Brain microvascular endothelial cell (primary cell): ENCODE measurements around the gene DBN1.

ENCODE experiments used
- DNase-seq: peaks from one replicate; pipeline ENCODE4 v3.0.0-alpha.2; 2020
- H3K27ac ChIP-seq: fragments of 250-450 bp; sonication (Bioruptor Pico); 2 replicates; pipeline ENCODE4 v1.5.1; 2020; ENCODE audit warnings: mild to moderate bottlenecking, moderate library complexity
- H3K27me3 ChIP-seq: fragments of 250-450 bp; sonication (Bioruptor Pico); replicated peaks from 2 replicates; pipeline ENCODE4 v1.5.1; 2020; ENCODE audit warnings: mild to moderate bottlenecking
- H3K36me3 ChIP-seq: fragments of 250-450 bp; sonication (Bioruptor Pico); replicated peaks from 2 replicates; pipeline ENCODE4 v1.5.1; 2020; ENCODE audit warnings: mild to moderate bottlenecking
- H3K4me3 ChIP-seq: 2 replicates; pipeline ENCODE4 v1.5.1; 2011; ENCODE audit warnings: low read depth, mild to moderate bottlenecking, control low read depth, low read length, moderate library complexity
- in situ Hi-C: cut with HindIII; loops from 2 replicates; pipeline ENCODE4 v1.10.0; 2017; ENCODE audit warnings: low sequenced_read_pairs, low pct_ligation_motif_present
- TF ChIP-seq, protein P1 (sequence below): IDR thresholded peaks from 2 replicates; pipeline ENCODE4 v1.5.1; 2011; ENCODE audit warnings: low read depth, mild to moderate bottlenecking, moderate library complexity, low read length, control low read depth, inconsistent platforms; ENCODE audit errors: missing control alignments

Gene DBN1

DNA sequence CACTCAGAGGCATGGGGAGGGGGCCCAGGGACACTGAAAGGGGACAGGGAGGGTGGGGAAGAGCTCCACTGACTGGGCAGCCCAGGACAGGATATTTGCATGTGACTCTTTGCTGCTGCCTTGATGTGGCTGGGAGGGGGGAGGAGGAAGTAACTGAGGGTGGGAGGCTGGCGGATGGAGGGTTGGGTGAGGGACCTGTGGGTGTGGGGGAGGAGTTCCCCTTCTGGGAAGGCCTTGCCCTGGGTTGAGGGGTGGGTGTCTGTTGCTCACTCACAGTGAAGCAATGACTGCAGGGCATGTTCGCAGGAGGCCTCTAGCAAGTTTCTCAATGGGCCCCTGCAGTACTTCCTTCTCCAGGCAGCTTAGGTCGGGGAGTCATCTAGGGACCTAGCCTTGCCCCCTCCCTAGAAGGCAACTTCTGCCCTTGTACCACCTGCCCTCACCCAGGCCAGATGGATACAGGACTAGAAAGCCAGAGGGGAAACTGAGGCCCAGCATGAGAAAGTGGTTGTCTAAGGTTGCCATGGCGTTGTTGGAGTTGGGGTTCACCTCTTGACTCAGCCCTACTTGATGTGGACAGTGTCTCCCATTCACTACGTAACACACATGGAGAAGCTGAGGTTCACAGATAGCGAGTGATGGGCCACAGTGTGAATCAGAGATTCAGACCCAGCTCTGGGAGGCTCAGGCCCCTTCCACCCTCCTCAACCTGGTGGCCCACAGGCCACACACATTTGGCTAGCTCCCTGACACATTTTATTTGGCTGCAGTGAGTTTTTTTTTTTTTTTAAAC is 44.0 kb downstream of the DBN1 start:
- DNase-seq = no peak
- TF ChIP-seq, protein P1, sequence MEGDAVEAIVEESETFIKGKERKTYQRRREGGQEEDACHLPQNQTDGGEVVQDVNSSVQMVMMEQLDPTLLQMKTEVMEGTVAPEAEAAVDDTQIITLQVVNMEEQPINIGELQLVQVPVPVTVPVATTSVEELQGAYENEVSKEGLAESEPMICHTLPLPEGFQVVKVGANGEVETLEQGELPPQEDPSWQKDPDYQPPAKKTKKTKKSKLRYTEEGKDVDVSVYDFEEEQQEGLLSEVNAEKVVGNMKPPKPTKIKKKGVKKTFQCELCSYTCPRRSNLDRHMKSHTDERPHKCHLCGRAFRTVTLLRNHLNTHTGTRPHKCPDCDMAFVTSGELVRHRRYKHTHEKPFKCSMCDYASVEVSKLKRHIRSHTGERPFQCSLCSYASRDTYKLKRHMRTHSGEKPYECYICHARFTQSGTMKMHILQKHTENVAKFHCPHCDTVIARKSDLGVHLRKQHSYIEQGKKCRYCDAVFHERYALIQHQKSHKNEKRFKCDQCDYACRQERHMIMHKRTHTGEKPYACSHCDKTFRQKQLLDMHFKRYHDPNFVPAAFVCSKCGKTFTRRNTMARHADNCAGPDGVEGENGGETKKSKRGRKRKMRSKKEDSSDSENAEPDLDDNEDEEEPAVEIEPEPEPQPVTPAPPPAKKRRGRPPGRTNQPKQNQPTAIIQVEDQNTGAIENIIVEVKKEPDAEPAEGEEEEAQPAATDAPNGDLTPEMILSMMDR = no peak
- H3K27ac ChIP-seq = no peak overlapping the region
- H3K36me3 ChIP-seq = peaks cover 26% of the 10 kb centered on the region
- H3K4me3 ChIP-seq = no peak overlapping the region
- in situ Hi-C loops = loop anchor here (25.0 kb wide), 1 partner anchor 117 kb away; the partner anchor contains the start of genes MXD3, PRELID1 and RAB24
- H3K27me3 ChIP-seq = no peaks in the 10 kb centered on the region

DNA sequence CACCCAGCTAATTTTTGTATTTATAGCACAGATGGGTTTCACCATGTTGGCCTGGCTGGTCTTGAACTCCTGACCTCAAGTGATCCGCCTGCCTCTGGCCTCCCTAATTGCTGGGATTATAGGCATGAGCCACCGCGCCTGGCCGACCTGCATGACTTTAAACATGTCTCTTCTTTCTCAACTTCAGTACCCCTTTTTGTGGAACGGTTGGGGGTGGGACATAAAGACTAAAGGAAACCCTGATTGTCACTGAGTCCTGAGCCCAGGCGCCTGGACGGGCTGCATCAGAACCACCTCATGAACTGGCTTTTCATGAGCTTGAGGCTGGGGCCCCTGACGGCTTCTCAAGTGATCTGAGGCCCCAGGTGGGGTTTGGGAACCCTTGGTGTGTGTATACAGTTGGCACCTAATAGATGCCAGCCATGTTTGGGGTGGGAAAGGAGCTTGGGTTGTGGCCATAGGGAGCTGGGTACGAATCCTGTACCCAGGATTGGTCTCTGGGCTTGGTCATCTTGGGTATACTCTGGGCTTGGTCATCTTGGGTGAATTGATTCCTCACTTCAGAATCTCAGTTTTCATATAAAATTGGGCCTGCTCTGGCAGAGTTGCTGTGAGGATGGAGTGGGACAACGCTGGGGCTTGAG is 44.7 kb downstream of the DBN1 start:
- no peak overlapping the region for H3K4me3 ChIP-seq
- in situ Hi-C loops = loop anchor here (25.0 kb wide), 1 partner anchor 116 kb away; the partner anchor contains the start of genes MXD3, PRELID1 and RAB24

DNA sequence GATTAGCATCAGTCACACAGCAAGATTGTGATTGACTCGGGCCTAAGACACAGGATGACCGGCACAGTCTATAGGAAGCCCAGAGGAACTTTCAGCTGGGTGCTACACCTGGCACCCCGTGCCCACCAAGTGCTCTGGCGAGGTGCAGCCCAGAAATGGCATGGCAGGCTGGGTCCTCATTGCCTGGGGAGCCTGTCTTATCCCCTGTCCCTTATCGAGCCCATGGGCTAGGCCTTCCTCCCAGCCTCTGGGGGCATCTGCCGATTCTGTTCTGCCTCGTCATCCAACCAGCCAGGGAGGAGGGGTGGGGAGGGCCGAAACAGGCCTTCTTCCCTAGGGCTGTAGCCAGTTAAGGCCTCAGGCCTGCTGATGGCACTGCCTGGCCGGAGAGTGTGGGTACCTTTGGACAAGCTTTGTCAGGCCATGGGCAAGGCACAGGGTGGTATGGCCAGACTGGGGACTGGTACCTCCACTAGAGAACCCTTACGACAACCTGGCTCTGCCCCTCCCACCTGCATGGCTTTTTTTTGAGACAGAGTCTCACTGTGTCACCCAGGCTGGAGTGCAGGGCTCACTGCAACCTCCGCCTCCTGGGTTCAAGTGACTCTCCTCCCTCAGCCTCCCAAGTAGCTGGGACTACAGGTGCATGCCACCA is 45.4 kb downstream of the DBN1 start:
- Histone ChIP-seq H3K36me3 (peaks cover 12% of the 10 kb centered on the region), H3K27me3 (no peaks in the 10 kb centered on the region), H3K4me3 (no peak overlapping the region), H3K27ac (no peak overlapping the region)
- in situ Hi-C loops = loop anchor here (25.0 kb wide), 1 partner anchor 116 kb away; the partner anchor contains the start of genes MXD3, PRELID1 and RAB24
- TF ChIP-seq, protein P1 = no peak
- DNase-seq = no peak

More for the DNA sequence above, 44.7 kb downstream of the DBN1 start:
- DNase-seq = no peak
- H3K27me3 ChIP-seq = no peaks in the 10 kb centered on the region
- peaks cover 18% of the 10 kb centered on the region for H3K36me3 ChIP-seq
- no peak overlapping the region for H3K27ac ChIP-seq
- TF ChIP-seq, protein P1 = no peak

DNA sequence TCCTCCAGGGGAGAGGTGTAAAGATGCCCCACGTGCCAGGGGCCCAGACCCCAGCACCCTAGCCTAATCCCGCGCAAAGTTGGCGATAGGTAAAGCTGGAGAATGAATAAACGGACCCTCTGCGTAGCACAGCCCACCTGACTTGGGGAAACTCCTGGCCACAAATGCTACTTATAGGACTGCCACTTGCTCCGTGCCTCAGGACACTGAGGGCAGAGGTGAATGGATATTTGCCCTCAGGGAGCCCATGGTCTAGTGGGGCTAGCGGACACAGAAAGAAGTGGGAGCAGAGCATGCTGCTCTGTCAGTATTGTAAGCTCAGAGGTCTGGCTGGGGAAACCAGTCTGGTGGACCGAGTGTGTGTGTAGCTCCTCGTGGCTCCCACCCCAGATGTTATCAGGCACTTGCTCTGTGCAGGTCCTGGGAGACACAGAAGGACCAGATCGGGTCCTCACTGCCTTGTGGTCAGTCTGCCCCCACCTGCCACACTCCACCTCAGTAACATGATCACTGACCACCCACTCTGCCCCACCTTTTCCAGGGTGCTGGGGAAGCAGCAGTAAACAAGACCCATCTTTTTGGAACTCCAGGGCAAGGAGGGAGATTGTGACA is 46.1 kb downstream of the DBN1 start:
- DNase-seq = no peak
- Histone ChIP-seq H3K4me3 (peak overlapping the region; percentile 69), H3K36me3 (peaks cover 5% of the 10 kb centered on the region), H3K27me3 (no peaks in the 10 kb centered on the region), H3K27ac (peak overlapping the region; percentile 77)
- in situ Hi-C loops = loop anchor here (25.0 kb wide), 1 partner anchor 115 kb away; the partner anchor contains the start of genes MXD3, PRELID1 and RAB24
- TF ChIP-seq, protein P1 = no peak

DNA sequence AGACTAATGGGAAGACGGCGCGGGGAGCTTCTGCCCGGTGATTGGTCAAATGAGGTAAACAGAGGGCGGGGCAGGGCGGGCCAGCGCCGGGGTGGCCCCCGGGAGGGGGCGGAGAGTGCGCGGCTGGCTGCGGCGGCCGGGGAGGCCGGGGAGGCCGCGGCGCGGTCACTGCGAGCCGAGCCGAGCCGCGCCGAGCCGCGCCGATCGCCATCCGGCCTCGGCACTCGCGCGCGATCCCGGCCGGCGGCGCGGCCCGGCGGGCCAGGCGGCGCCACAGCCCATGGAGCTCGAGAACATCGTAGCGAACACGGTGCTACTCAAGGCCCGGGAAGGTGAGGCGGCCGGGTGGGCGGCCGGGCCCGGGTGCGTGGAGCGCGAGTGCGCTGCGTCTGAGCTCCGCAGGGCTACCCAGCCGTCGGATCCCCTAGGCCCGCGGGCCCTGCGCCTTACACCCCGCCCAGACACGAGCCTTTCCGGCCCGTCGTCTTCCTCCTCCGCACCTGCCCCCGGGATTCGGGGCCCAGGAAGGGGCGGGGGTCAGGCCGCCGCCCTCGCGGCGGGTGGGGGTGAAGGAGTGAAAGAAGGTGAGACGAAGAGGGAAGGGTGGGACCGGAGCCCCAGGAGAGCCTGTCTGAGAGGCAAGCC is 46.7 kb downstream of the DBN1 start, which contains the start of gene GRK6:
Gene GRK6 (plus strand): TSS at position 111 of the 645 bp plus-strand sequence. CDS start 170 bp downstream, at position 281.
- DNase-seq = peak; percentile 10
- Histone ChIP-seq H3K27ac (peak within 1 kb of the TSS; percentile 89), H3K27me3 (no peaks in the 10 kb centered on the region), H3K4me3 (peak within 1 kb of the TSS; percentile 69), H3K36me3 (peaks cover 2% of the 10 kb centered on the region)
- in situ Hi-C loops = loop anchor here (25.0 kb wide), 1 partner anchor 114 kb away; the partner anchor contains the start of genes MXD3, PRELID1 and RAB24
- TF ChIP-seq, protein P1 = no peak
